IPS-18a (cell line): ENCODE measurements around the gene HID1.

Experiments
- H3K27ac ChIP-seq: one replicate; pipeline ENCODE4 v1.5.1; 2013; ENCODE audit warnings: low read length
- H3K27me3 ChIP-seq: one replicate; pipeline ENCODE4 v1.6.1; 2013; ENCODE audit warnings: mild to moderate bottlenecking, low read length; ENCODE audit not compliant: control insufficient read depth, insufficient read depth
- H3K36me3 ChIP-seq: one replicate; pipeline ENCODE4 v1.6.1; 2013; ENCODE audit warnings: low read depth, low read length; ENCODE audit not compliant: control insufficient read depth
- H3K4me1 ChIP-seq: one replicate; pipeline ENCODE4 v1.6.1; 2013; ENCODE audit warnings: low read depth, low read length; ENCODE audit not compliant: control insufficient read depth
- H3K4me3 ChIP-seq: one replicate; pipeline ENCODE4 v1.5.1; 2013; ENCODE audit warnings: low read length
- H3K9ac ChIP-seq: one replicate; pipeline ENCODE4 v1.6.1; 2013; ENCODE audit warnings: mild to moderate bottlenecking, low read length, moderate library complexity
- H3K9me3 ChIP-seq: one replicate; pipeline ENCODE4 v1.6.1; 2013; ENCODE audit warnings: low read depth, low read length; ENCODE audit not compliant: control insufficient read depth

Gene HID1

DNA sequence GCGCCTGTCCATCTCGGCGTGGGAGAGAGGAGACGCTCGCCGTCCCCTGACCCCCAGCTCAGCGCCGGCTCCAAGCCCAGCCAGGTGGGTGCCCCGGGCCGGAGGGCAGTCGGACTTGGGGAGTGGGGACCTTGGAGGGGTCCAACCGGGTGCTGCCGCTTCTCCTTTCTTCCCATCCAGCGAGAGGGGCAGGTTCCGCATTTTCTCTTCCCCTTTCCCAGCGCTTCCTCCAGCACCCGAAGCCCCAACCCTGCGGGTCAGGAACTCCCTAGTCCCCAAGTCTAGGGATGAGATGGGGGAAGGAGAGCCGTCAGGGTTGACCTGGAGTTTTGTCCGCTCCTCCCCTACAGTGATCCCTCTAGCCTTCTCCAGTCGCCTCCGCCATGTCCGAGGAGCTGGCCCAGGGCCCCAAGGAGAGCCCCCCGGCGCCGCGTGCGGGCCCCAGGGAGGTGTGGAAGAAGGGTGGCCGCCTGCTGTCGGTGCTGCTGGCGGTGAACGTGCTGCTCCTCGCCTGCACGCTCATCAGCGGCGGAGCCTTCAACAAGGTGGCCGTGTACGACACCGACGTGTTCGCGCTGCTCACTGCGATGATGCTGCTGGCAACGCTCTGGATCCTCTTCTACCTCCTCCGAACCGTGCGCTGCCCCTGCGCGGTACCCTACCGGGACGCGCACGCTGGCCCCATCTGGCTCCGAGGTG, 48.2 kb downstream of the HID1 start, which contains the start of gene OTOP2:
Gene OTOP2 (plus strand): TSS at position 24 of the 699 bp plus-strand sequence. CDS start 360 bp downstream, at position 384.
- no peaks in the 10 kb centered on the region for H3K36me3 ChIP-seq
- H3K4me1 ChIP-seq, result peaks cover 7% of the 10 kb centered on the region
- H3K9me3 ChIP-seq, result no peaks in the 10 kb centered on the region
- peaks cover 79% of the 10 kb centered on the region for H3K27me3 ChIP-seq
- no peak within 1 kb of the TSS for H3K9ac ChIP-seq
- H3K4me3 ChIP-seq, result peak within 1 kb of the TSS; percentile 52
- no peak within 1 kb of the TSS for H3K27ac ChIP-seq

DNA sequence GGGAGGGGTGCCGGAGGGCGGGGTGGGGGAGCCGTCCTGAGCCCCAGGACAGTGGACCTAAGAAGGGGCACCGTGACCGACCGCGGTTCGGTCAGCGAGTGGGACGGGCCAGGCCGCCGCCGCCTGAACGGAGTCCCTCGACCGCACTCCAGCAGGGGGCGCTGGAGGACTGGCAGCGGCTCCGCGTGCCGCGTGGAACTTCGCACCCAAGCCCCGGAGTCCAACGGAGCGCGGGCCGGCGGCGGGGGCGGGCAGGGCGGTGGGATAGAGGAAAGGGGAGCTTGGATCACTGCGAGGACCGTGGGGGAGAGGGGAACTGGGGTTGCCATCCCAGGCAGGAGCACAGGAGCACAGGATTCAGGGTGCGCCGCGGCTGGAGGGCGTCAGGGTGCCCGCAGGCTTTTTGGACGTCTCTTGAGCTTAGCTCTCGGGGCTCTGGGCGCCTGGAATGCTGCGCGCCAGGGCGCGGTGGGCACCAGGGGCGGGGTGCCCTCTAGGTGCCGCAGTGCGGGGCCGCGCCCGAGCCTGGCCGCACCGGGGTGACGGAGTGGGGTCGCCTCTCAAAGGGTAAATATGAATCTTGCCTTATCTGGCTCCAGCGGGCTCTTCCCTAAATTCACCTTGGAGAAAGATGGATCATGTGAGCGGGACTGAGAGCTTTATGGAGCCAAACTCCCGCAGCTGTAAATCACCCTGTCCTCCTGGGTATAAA, 48.9 kb downstream of the HID1 start:
- no peaks in the 10 kb centered on the region for H3K9me3 ChIP-seq
- H3K27ac ChIP-seq, result no peak overlapping the region
- H3K4me3 ChIP-seq, result peak overlapping the region; percentile 52
- H3K4me1 ChIP-seq, result peaks cover 7% of the 10 kb centered on the region
- no peak overlapping the region for H3K9ac ChIP-seq
- no peaks in the 10 kb centered on the region for H3K36me3 ChIP-seq
- H3K27me3 ChIP-seq, result peaks cover 74% of the 10 kb centered on the region

DNA sequence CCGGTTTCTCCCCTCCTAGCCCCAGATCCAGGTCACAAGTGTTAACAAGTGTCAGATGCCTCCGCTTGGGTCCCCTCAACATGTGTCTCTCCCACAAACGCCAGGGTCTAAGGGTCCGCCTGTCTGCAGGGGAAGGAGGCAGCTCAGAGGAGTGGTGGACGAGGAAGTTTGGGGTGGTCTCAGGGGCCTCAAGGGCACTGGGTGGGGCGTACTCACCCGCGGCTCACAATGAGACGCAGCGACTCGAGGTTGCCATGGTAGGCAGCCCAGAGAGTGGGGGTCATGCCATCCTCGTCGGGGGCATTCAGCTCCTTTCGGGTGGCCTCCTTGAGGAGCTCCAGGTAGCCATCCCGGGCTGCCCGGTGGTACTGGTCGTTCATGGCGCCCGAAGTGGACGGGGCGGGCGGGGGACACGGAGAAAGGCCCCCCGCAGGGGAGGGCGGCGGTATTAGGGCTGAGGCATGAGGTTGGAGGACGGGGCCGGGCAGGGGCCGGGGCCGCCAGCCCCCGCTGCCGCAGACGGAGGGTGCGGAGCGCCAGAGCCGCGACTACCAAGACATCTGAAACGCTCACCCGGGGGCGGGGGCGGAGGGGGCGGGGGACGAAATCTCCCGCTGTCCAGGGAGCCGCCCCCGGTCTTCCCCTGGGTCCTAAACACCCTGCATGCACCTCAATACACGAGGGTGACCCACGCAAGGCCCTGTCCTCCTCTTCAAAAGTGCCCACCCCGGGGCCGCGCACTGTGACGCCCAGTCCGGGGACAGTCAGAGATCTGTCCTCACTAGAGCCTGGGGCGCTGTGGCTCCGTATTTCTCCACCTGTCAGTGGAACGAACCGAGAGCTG, 49.6 kb downstream of the HID1 start, which contains the start of gene USH1G:
Gene USH1G (minus strand): TSS at position 562 of the 844 bp plus-strand sequence. CDS start 182 bp downstream, at position 380.
- no peaks in the 10 kb centered on the region for H3K36me3 ChIP-seq
- peaks cover 7% of the 10 kb centered on the region for H3K4me1 ChIP-seq
- peaks cover 66% of the 10 kb centered on the region for H3K27me3 ChIP-seq
- no peak within 1 kb of the TSS for H3K27ac ChIP-seq
- no peaks in the 10 kb centered on the region for H3K9me3 ChIP-seq
- no peak within 1 kb of the TSS for H3K9ac ChIP-seq
- peak within 1 kb of the TSS; percentile 52 for H3K4me3 ChIP-seq

DNA sequence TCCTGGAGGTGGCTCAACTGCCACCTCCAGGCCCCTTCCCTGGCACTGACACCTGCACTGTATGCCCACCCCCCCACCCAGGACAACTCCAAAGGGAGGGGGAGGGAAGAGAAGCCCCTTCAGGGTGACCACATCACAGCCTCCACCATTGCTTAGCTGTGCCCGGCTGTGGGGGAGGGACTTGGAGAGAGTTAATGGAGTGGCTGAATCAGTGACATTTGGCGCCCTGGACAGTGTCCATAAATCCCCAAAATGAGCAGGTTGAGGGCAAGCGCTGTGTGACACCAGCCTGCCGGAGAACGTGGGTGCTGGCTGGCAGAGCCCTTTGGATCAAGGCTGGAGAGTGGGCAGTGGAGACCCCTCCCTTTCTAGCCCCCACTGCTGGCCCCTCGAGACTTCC, 50.4 kb downstream of the HID1 start:
- H3K9me3 ChIP-seq, result no peaks in the 10 kb centered on the region
- H3K4me3 ChIP-seq, result no peak overlapping the region
- H3K27me3 ChIP-seq, result peaks cover 59% of the 10 kb centered on the region
- H3K9ac ChIP-seq, result no peak overlapping the region
- H3K27ac ChIP-seq, result no peak overlapping the region
- H3K4me1 ChIP-seq, result peaks cover 7% of the 10 kb centered on the region
- no peaks in the 10 kb centered on the region for H3K36me3 ChIP-seq

DNA sequence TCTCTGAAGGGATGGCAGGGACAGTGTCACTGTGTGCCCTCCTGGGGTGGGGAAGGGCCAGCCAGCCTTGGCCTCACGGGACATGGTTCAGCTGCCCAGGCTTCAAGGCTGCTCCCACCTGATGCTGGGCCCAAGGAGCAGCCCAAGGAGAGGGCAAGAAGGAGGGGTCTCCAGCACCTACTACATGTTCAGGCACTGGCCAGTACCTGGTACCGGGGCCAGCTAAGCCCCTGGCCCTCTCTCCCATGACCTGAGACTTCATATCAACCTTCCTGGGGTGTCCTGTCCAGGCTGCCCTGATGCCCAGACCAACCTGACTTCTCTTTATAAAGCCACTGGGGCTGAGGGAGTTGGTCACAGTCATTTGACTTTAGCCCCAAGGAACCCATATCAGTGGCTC, 50.8 kb downstream of the HID1 start:
- Histone ChIP-seq H3K4me1 (peaks cover 7% of the 10 kb centered on the region), H3K27ac (no peak overlapping the region), H3K9ac (no peak overlapping the region), H3K9me3 (no peaks in the 10 kb centered on the region), H3K27me3 (peaks cover 55% of the 10 kb centered on the region), H3K4me3 (no peak overlapping the region), H3K36me3 (no peaks in the 10 kb centered on the region)

DNA sequence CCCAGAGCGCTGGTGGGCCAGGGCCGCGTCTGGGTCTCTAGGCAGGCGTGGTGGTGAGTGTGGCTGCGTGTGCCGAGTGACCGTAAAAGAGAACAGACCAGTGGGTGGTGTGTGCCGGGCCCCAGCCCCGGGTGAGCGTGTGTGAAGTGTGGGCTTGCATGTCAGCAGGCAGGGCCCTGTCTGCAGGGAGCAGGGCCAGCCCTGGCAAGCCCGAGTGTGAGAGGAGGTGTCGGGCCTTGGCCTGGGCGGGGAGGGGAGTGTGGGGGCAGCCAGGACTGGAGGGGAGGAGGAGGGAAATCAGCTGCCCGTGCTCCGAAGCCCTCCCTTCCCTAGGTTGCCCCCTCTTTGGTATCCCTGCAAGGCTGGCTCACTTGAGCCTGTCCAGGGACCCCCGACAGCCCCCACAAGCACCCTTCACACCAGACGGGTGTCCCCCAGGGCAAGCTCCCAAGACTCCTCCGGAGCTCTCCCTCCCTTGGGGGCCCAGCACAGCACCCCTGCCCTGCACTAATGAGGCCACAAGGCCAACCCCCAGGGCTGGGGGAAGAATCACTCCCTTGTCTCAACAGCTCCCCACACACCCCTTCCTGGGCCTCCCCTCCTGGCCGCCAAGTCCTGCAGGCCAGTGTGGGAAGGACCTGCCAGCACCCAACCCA, 51.4 kb downstream of the HID1 start:
- Histone ChIP-seq H3K27me3 (peaks cover 49% of the 10 kb centered on the region), H3K27ac (no peak overlapping the region), H3K36me3 (no peaks in the 10 kb centered on the region), H3K4me3 (no peak overlapping the region), H3K9ac (no peak overlapping the region), H3K9me3 (no peaks in the 10 kb centered on the region), H3K4me1 (peaks cover 7% of the 10 kb centered on the region)

DNA sequence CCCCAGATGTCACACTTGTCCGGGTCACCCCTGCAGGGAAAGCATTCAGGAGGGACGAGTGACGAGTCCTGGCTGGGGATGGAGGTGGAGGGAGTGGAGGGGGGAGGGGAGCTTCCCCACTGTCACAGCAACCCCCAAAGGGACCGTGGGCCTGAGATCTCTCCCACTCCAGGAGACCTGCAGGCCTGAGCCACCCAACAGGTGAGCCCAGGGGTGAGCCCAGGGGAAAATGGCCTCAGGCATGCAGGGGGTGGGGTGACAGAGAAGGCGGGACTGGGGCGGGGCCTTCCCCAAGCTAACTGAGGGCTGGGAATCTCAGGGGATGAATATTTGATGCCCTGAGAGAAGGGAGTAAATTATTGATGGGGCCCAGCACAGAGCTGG, 51.9 kb downstream of the HID1 start:
- Histone ChIP-seq H3K9me3 (no peaks in the 10 kb centered on the region), H3K27ac (no peak overlapping the region), H3K4me3 (no peak overlapping the region), H3K36me3 (no peaks in the 10 kb centered on the region), H3K27me3 (peaks cover 44% of the 10 kb centered on the region), H3K9ac (no peak overlapping the region), H3K4me1 (peaks cover 7% of the 10 kb centered on the region)

DNA sequence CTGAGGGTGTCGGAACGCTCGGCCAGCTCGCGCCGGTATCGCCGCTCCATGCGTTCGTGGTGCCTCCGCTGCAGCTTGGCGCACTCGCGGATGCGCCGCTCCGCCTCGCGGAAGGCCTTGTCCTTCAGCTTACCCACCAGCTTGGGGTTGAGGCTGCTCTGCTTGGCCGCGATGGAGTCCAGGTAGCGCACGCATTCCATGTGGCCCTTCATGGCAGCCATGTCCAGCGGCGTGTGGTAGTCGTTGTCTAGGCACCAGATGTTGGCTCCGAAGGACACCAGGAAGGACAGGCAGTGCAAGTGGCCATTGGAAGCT, 52.3 kb downstream of the HID1 start:
- H3K4me1 ChIP-seq, result peaks cover 7% of the 10 kb centered on the region
- H3K36me3 ChIP-seq, result no peaks in the 10 kb centered on the region
- H3K9me3 ChIP-seq, result no peaks in the 10 kb centered on the region
- no peak overlapping the region for H3K4me3 ChIP-seq
- H3K27ac ChIP-seq, result no peak overlapping the region
- no peak overlapping the region for H3K9ac ChIP-seq
- peaks cover 40% of the 10 kb centered on the region for H3K27me3 ChIP-seq

DNA sequence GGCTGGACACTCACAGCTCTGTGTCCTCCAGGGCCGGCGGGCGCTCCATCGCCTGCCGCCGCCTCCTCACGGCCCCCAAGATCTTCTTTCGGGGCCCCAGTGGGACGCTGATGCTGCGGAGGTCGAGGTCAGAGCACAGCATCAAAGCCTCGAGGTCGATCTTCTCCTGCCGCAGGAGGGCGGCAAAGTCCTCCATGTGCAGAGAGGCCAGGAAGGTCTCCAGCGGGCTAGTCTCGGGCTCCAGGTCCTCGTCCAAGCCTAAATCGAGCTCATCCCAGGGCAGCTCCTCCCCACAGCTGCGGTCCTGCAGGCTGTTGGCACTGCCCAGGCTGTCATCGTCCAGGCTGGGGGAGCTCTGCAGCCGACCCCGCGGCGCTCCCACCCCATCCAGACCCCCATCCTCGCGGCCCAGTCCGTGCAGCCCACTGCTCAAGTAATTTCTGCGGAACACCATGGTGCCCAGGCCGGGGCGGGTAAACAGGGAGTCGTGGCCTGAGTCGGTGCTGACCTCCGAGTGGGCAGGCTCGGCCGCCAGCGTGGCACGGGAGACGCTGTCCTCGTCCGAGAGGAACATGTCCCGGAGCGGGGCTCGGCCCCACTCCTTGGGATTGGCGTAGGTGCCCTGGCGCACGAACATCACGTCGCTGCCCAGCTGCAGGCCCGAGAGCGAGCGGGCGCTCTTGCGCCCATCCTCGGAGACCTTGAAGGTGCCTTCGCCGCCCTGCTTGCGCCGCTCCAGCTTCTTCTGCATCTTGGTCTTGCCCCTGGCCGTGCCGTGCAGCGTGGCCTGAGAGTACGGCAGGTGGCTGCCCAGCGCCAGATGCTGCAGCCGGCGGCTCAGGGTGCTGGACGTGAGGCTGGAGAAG, 52.9 kb downstream of the HID1 start:
- Histone ChIP-seq H3K27ac (no peak overlapping the region), H3K4me3 (no peak overlapping the region), H3K4me1 (peaks cover 7% of the 10 kb centered on the region), H3K9me3 (no peaks in the 10 kb centered on the region), H3K36me3 (no peaks in the 10 kb centered on the region), H3K9ac (no peak overlapping the region), H3K27me3 (peaks cover 34% of the 10 kb centered on the region)

DNA sequence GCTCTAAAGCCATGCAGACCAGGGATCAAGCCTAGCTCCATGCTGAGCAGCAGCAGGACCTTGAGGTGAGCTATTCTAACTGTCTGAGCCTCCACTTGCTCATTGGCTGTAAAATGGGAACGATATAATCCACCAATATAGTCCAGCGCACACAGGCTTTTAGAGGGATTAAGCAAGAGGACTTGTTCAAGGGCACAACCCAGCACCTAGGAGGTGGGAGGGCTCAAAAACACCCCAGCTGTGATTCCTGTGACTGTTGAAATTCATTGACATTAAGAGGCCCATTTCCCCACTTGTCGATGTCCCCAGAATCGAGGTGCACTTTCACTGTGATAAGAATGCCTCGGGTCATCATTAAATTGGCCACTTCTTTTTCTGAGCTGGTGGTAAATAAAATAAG, 53.7 kb downstream of the HID1 start:
- Histone ChIP-seq H3K4me1 (peaks cover 7% of the 10 kb centered on the region), H3K27me3 (peaks cover 26% of the 10 kb centered on the region), H3K9ac (no peak overlapping the region), H3K27ac (no peak overlapping the region), H3K4me3 (no peak overlapping the region), H3K36me3 (no peaks in the 10 kb centered on the region), H3K9me3 (no peaks in the 10 kb centered on the region)
